ENCODE data around the gene PDLIM5.

PDLIM5 gene

DNA sequence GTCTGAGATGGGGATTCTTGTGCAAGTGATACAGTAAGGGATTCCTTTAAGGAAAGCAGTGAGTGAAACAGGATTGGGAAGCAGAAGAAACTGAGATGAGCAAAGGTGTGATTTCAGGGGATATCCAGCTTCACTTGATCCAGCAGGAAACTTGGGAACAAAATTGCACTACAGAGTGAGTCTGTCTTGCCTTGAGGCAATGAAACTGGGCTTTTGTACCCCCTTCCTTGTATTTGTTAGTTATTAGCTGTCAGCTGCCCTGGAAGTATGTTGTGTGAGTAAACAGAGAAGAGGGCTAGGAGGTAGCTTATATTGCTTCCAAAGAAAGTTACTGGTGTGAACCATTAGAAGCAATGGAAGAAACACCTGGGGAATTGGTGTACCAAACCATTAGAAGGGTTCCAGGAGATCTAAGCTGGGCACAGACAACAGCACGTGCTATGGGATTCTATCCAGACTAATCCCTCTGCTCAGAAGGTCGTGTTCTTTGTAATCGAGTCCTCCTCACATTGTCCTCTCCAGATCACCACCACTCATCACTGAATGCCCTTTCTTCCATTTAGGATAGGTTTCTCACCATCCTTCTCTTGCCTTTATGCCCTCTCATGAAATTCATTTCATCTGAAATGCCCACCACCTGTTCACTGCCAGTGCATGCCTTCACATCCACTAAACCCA, 76.0 kb downstream of the PDLIM5 start:
- Histone ChIP-seq H3K4me3 (no peak overlapping the region), H3K4me2 (no peak overlapping the region), H3K36me3 (peaks cover 0 to 39% (median 0%) of the 10 kb centered on the region in 11 experiments; a peak in 3 of 22 replicates), H3K9ac (no peak overlapping the region), H3K27me3 (no peaks in the 10 kb centered on the region), H4K20me1 (peaks cover 0 to 24% (median 0%) of the 10 kb centered on the region in 11 experiments; a peak in 2 of 22 replicates), H3K27ac (no peak overlapping the region), H3K4me1 (peaks cover 0 to 14% (median 0%) of the 10 kb centered on the region in 10 experiments; a peak in 5 of 20 replicates), H3K9me3 (replicated peaks in 1 of 11) (no peaks in the 10 kb centered on the region)
- no peak for TF ChIP-seq Cebpa-rat (IDR thresholded peaks at IDR 0.05)

DNA sequence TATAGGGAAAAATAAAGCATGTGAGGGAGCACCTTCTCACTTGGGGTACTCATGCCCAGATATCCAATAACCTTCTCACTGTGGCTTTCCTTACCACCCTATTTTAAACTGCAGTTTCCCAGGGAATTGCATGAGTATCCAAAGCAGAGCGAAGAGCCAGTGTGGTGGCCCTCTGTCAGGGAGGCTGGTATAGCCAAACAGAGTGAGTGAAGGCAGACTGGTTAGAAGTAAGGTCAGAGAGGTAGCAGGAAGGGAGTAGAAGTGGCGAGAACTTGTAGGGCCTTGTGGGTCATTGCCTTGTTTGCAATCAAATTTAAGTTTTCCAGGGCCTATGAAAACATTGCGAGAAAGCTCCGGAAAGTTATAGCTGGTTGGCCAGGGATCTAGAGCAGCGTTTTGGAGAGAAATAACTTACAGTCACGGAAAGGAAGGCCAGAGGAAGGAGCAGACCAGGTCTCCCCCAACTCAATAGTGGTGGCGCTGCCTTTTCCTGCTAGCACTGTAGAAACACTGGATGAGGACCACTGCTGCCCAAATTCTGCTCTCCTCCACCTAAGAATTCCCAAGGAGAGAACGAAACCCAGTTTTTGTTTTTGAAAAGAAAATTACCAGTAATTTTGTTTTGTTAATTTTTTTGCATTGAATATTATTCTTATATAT, 77.2 kb downstream of the PDLIM5 start:
- H3K27ac ChIP-seq = no peak overlapping the region
- peaks cover 0 to 38% (median 0%) of the 10 kb centered on the region in 11 experiments; a peak in 3 of 22 replicates for H3K36me3 ChIP-seq
- H3K4me1 ChIP-seq = 0 out of 20 replicates have a peak, but pooled peaks cover 0 to 1% (median 0%) of the 10 kb centered on the region in 10 experiments
- H3K4me2 ChIP-seq = no peak overlapping the region
- no peak overlapping the region for H3K9ac ChIP-seq
- H3K27me3 ChIP-seq = no peaks in the 10 kb centered on the region
- TF ChIP-seq Cebpa-rat (IDR thresholded peaks at IDR 0.05) = no peak
- no peak overlapping the region for H3K4me3 ChIP-seq
- H3K9me3 ChIP-seq (replicated peaks in 1 of 11) = no peaks in the 10 kb centered on the region
- H4K20me1 ChIP-seq = peaks cover 0 to 24% (median 0%) of the 10 kb centered on the region in 11 experiments; a peak in 2 of 22 replicates

DNA sequence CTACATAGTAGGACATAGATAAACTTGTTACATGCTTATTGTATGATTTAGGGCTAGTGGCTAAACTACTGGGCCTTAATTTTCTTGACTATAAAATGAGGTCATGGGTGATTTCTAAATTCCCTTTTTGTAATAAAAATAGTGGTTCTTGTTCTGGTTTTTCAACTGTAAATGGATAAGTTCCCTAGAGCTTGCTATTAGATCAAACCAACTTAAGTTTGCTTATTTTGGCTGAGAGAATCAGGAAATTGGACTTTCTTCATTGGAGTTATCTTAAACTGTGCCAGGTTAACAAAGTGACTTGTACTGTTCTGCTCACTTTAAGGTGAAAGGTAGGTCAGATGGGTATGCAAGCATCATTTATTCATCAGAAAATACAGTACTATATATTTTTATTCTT, 78.3 kb downstream of the PDLIM5 start:
- peaks cover 0 to 29% (median 0%) of the 10 kb centered on the region in 11 experiments; a peak in 3 of 22 replicates for H3K36me3 ChIP-seq
- H4K20me1 ChIP-seq = peaks cover 0 to 32% (median 0%) of the 10 kb centered on the region in 11 experiments; a peak in 5 of 22 replicates
- no peak overlapping the region for H3K4me3 ChIP-seq
- no peak for TF ChIP-seq Cebpa-rat (IDR thresholded peaks at IDR 0.05)
- H3K4me1 ChIP-seq = peaks cover 0 to 9% (median 0%) of the 10 kb centered on the region in 10 experiments; a peak in 7 of 20 replicates
- H3K4me2 ChIP-seq = no peak overlapping the region
- H3K27me3 ChIP-seq = no peaks in the 10 kb centered on the region
- H3K9ac ChIP-seq = no peak overlapping the region
- H3K27ac ChIP-seq = no peak overlapping the region
- no peaks in the 10 kb centered on the region for H3K9me3 ChIP-seq (replicated peaks in 1 of 11)

DNA sequence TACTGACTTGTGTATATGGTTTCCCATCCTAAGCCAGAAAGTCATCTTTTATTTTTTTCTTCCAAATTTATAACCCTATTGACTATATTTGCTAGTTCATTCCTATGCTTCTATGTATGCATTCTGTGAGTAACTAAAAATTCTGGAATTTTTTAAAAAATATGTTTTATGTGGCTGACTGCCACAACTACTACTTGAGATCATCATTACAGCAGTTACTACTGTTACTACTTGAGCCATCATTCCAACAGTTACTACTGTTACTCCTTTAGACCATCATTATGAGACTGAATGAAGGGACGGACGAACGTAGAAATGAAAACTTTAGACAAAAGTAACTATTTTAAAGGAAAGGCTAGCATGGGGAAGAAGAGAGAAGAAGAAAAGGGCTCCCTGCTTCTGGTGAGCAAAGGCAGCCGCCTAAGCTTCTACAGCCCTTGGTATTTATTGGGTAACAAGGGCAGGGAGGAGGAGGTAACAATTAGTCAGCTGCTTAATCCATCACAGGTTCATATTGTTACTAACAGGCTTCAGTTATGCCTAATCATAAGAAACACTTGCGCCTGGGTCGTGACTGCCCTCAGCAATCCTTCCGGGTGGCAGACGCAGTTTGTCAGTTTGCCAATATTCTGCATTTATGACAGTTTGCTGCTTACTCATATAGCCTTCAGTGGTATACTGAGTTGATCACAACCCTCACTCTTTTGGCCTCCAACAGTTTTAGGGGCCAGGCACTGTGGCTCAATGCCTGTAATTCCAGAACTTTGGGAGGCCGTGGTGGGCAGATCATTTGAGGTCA, 80.4 kb downstream of the PDLIM5 start:
- Histone ChIP-seq H3K4me2 (no peak overlapping the region), H4K20me1 (peaks cover 0 to 53% (median 0%) of the 10 kb centered on the region in 11 experiments; a peak in 5 of 22 replicates), H3K9me3 (replicated peaks in 1 of 11) (no peaks in the 10 kb centered on the region), H3K36me3 (peaks cover 0 to 16% (median 0%) of the 10 kb centered on the region in 11 experiments; a peak in 3 of 22 replicates), H3K27ac (no peak overlapping the region), H3K27me3 (no peaks in the 10 kb centered on the region), H3K4me1 (peaks cover 0 to 20% (median 0%) of the 10 kb centered on the region in 10 experiments; a peak in 7 of 20 replicates), H3K4me3 (no peak overlapping the region), H3K9ac (no peak overlapping the region)
- TF ChIP-seq Cebpa-rat (IDR thresholded peaks at IDR 0.05) = no peak

GRCh38 chr4:94533405-94534223, 81.9 kb downstream of the PDLIM5 start:
- H3K36me3 ChIP-seq = peaks cover 0 to 5% (median 0%) of the 10 kb centered on the region in 11 experiments; a peak in 2 of 22 replicates
- peaks cover 0 to 20% (median 0%) of the 10 kb centered on the region in 10 experiments; a peak in 7 of 20 replicates for H3K4me1 ChIP-seq
- no peak overlapping the region for H3K4me3 ChIP-seq
- no peaks in the 10 kb centered on the region for H3K27me3 ChIP-seq
- H3K9me3 ChIP-seq (replicated peaks in 1 of 11) = no peaks in the 10 kb centered on the region
- H3K27ac ChIP-seq = no peak overlapping the region
- H3K4me2 ChIP-seq = no peak overlapping the region
- H3K9ac ChIP-seq = no peak overlapping the region
- H4K20me1 ChIP-seq = peaks cover 0 to 55% (median 0%) of the 10 kb centered on the region in 11 experiments; a peak in 5 of 22 replicates
- TF ChIP-seq Cebpa-rat (IDR thresholded peaks at IDR 0.05) = no peak

- Histone ChIP-seq H3K9me3 (replicated peaks in 1 of 11) (no peaks in the 10 kb centered on the region), H3K27ac (no peak overlapping the region; a peak in 1 of 22 replicates), H3K4me2 (peak overlapping the region in 3 of 11 experiments; percentile 19 to 62 (median 26); a peak in 5 of 22 replicates)
Measured at GRCh38 chr4:94534401-94535312, 82.9 kb downstream of the PDLIM5 start.

GRCh38 chr4:94536049-94536448, 84.3 kb downstream of the PDLIM5 start:
- Histone ChIP-seq H3K27ac (no peak overlapping the region), H3K36me3 (no peaks in the 10 kb centered on the region), H3K9ac (no peak overlapping the region), H3K4me1 (peaks cover 0 to 20% (median 0%) of the 10 kb centered on the region in 10 experiments; a peak in 7 of 20 replicates), H3K4me3 (no peak overlapping the region), H4K20me1 (peaks cover 0 to 59% (median 0%) of the 10 kb centered on the region in 11 experiments; a peak in 4 of 22 replicates), H3K4me2 (no peak overlapping the region), H3K9me3 (replicated peaks in 1 of 11) (no peaks in the 10 kb centered on the region), H3K27me3 (no peaks in the 10 kb centered on the region)
- no peak for TF ChIP-seq Cebpa-rat (IDR thresholded peaks at IDR 0.05)

More at GRCh38 chr4:94534401-94535312, 82.9 kb downstream of the PDLIM5 start:
- Histone ChIP-seq H3K27me3 (no peaks in the 10 kb centered on the region), H4K20me1 (peaks cover 0 to 50% (median 0%) of the 10 kb centered on the region in 11 experiments; a peak in 4 of 22 replicates), H3K4me1 (peaks cover 0 to 20% (median 0%) of the 10 kb centered on the region in 10 experiments; a peak in 7 of 20 replicates), H3K9ac (no peak overlapping the region; a peak in 1 of 22 replicates), H3K36me3 (no peaks in the 10 kb centered on the region), H3K4me3 (no peak overlapping the region)
- no peak for TF ChIP-seq Cebpa-rat (IDR thresholded peaks at IDR 0.05)
